PFSK-1 (cell line): ENCODE results near the gene FREM1.

Experiments used
- POLR2AphosphoS5 ChIP-seq: IDR thresholded peaks from 2 replicates; pipeline ENCODE4 v1.6.1; 2012; ENCODE audit warnings: low read depth, mild to moderate bottlenecking, control low read depth, low read length, moderate library complexity
- SIN3A ChIP-seq: IDR thresholded peaks from 2 replicates; pipeline ENCODE4 v1.6.1; 2012; ENCODE audit warnings: mild to moderate bottlenecking, low read length, moderate library complexity, borderline replicate concordance; ENCODE audit not compliant: insufficient read depth
- TAF1 ChIP-seq: IDR thresholded peaks from 2 replicates; pipeline ENCODE4 v1.6.1; 2012; ENCODE audit warnings: low read length, control low read depth, borderline replicate concordance; ENCODE audit not compliant: insufficient read depth
- TF ChIP-seq, protein P1 (sequence below), 2 experiments: IDR thresholded peaks; 2 replicates each; pipeline versions ENCODE4 v1.6.1 to v1.8.0; 2011 to 2012; ENCODE audit warnings: low read depth in 2 of 2, low read length in 2 of 2, control low read depth in 1 of 2, inconsistent platforms in 1 of 2, mild to moderate bottlenecking in 1 of 2, moderate library complexity in 1 of 2; ENCODE audit not compliant: insufficient read depth in 1 of 2

DNA sequence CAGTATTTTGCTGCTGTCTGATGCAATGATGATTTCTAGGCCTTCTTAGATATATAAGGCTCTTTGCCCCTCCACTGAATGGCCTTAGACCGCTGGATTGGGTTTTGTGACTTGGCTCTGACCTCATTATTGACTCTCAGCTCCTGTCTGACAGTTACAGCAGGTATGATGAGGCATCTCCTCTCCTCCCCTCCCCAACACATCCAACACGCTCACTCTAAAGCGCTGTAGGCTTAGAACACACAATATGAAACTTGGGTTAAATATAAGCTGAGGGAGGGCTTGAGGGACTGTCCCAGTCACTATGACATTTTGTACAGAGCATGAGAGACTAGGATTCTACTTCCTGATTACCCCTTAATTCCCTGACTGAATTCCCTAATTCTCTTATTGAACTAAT, 168.9 kb downstream of the FREM1 start:
- no peak for TF ChIP-seq SIN3A
- no peak for TF ChIP-seq POLR2AphosphoS5
- TF ChIP-seq, protein P1, sequence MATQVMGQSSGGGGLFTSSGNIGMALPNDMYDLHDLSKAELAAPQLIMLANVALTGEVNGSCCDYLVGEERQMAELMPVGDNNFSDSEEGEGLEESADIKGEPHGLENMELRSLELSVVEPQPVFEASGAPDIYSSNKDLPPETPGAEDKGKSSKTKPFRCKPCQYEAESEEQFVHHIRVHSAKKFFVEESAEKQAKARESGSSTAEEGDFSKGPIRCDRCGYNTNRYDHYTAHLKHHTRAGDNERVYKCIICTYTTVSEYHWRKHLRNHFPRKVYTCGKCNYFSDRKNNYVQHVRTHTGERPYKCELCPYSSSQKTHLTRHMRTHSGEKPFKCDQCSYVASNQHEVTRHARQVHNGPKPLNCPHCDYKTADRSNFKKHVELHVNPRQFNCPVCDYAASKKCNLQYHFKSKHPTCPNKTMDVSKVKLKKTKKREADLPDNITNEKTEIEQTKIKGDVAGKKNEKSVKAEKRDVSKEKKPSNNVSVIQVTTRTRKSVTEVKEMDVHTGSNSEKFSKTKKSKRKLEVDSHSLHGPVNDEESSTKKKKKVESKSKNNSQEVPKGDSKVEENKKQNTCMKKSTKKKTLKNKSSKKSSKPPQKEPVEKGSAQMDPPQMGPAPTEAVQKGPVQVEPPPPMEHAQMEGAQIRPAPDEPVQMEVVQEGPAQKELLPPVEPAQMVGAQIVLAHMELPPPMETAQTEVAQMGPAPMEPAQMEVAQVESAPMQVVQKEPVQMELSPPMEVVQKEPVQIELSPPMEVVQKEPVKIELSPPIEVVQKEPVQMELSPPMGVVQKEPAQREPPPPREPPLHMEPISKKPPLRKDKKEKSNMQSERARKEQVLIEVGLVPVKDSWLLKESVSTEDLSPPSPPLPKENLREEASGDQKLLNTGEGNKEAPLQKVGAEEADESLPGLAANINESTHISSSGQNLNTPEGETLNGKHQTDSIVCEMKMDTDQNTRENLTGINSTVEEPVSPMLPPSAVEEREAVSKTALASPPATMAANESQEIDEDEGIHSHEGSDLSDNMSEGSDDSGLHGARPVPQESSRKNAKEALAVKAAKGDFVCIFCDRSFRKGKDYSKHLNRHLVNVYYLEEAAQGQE (IDR thresholded peaks at IDR 0.05; ENCODE audit: insufficient read depth in 1 of 2, low read depth in 2 of 2, low read length in 2 of 2), result no peak
- no peak for TF ChIP-seq TAF1
